Measurements from ENCODE around the gene BCLAF3. TPM values are rescaled to one million over a fixed set of nuclear protein-coding genes. Genes with fewer than 3 reads are reported as not detected.

The BCLAF3 gene
- total RNA-seq, 1 donor from 2014 or later: 11.8 TPM

- Histone ChIP-seq H3K4me1 (no peaks in the 10 kb centered on the region), H3K4me3 (no peak overlapping the region), H3K27ac (no peak overlapping the region), H3K36me3 (no peaks in the 10 kb centered on the region), H3K27me3 (no peaks in the 10 kb centered on the region), H3K9me3 (no peaks in the 10 kb centered on the region)
- TF ChIP-seq POLR2A (IDR thresholded peaks at IDR 0.05): no peak
- TF ChIP-seq POLR2AphosphoS5 (IDR thresholded peaks at IDR 0.05; ENCODE audit: insufficient read depth in 1 of 2, low read depth in 1 of 2): no peak
- TF ChIP-seq, protein P1, sequence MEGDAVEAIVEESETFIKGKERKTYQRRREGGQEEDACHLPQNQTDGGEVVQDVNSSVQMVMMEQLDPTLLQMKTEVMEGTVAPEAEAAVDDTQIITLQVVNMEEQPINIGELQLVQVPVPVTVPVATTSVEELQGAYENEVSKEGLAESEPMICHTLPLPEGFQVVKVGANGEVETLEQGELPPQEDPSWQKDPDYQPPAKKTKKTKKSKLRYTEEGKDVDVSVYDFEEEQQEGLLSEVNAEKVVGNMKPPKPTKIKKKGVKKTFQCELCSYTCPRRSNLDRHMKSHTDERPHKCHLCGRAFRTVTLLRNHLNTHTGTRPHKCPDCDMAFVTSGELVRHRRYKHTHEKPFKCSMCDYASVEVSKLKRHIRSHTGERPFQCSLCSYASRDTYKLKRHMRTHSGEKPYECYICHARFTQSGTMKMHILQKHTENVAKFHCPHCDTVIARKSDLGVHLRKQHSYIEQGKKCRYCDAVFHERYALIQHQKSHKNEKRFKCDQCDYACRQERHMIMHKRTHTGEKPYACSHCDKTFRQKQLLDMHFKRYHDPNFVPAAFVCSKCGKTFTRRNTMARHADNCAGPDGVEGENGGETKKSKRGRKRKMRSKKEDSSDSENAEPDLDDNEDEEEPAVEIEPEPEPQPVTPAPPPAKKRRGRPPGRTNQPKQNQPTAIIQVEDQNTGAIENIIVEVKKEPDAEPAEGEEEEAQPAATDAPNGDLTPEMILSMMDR (IDR thresholded peaks at IDR 0.05): no peak
- intact Hi-C loops (cut with DNase I): no loop called here
- no peak for DNase-seq (ENCODE audit: extremely low spot score in 2 of 2)
These were observed 26.7 kb downstream of the BCLAF3 start for GRCh38 chrX:19964017-19964710.

GRCh38 chrX:19960913-19961312, 29.9 kb downstream of the BCLAF3 start:
- no peaks in the 10 kb centered on the region for H3K36me3 ChIP-seq
- H3K9me3 ChIP-seq: no peaks in the 10 kb centered on the region
- no peak overlapping the region for H3K27ac ChIP-seq
- H3K27me3 ChIP-seq: no peaks in the 10 kb centered on the region
- intact Hi-C loops (cut with DNase I): no loop called here
- DNase-seq (ENCODE audit: extremely low spot score in 2 of 2): no peak
- H3K4me1 ChIP-seq: no peaks in the 10 kb centered on the region
- TF ChIP-seq POLR2AphosphoS5 (IDR thresholded peaks at IDR 0.05; ENCODE audit: insufficient read depth in 1 of 2, low read depth in 1 of 2): no peak
- TF ChIP-seq, protein P1 (IDR thresholded peaks at IDR 0.05): no peak
- no peak for TF ChIP-seq POLR2A (IDR thresholded peaks at IDR 0.05)
- H3K4me3 ChIP-seq: no peak overlapping the region

DNA sequence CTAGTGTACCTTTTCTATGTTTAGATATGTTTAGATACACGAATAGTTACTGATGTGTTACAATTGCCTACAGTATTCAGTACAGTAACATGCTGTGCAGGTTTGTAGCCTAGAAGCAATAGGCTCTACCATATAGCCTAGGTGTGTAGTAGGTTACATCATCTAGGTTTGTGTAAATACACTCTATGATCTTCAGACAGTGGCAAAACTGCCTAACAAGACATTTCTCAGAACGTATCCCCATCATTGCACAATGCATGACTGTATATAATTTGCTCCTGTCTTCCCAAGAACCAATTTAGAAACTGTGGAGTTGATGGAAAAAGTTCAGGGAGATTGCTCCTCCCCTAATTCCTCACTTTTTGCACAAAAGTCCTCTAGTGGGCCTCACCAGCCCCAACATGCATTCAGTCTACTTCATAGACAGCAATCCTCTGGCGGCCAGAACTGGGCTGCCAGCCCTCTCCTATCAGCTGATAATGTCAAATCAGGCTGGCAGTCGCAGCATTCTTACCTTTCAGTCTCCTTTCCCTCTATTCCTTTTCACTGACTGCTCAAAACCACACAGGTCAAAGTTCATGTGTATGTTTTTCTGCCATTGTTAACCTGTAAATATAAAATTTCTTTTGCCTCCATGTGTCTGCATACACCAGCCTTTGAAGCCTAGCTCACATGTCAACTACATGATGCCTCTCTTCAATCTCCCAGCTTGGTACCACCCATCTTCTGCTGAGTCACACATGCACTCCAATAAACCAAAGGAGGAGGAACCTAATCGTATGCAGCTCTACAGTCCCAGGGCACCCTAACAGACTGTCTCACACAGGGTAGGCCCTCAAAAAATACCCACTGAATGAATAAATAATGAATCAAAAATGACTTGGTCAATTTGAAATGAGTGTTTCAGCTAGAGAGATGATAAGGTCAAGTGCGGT, 32.0 kb downstream of the BCLAF3 start:
- TF ChIP-seq, protein P1 (IDR thresholded peaks at IDR 0.05): no peak
- no peak for TF ChIP-seq POLR2A (IDR thresholded peaks at IDR 0.05)
- TF ChIP-seq POLR2AphosphoS5 (IDR thresholded peaks at IDR 0.05; ENCODE audit: insufficient read depth in 1 of 2, low read depth in 1 of 2): no peak
- Histone ChIP-seq H3K27me3 (no peaks in the 10 kb centered on the region), H3K9me3 (no peaks in the 10 kb centered on the region), H3K4me3 (no peak overlapping the region), H3K36me3 (no peaks in the 10 kb centered on the region), H3K27ac (no peak overlapping the region), H3K4me1 (no peaks in the 10 kb centered on the region)
- intact Hi-C loops (cut with DNase I): no loop called here
- no peak for DNase-seq (ENCODE audit: extremely low spot score in 2 of 2)

DNA sequence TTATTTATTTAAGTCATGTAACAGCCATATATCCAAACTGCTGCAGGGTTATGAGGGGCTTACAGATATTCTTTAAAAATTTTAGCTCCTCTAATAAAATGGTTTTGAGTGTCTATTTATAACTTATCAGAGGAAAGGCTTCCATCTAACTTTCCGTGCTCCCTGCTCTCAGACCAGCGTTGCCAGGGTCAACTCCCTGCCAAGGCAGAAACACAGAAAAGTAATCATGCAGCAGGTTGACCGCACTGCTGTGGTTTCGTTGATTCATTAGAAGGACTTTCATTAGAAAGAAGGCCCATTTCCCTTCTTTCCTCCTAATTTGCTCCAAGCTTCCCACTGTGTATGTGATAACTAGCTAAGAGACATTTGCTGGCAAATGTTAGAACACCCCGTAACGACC, 33.9 kb downstream of the BCLAF3 start:
- Histone ChIP-seq H3K27ac (no peak overlapping the region), H3K36me3 (no peaks in the 10 kb centered on the region), H3K27me3 (no peaks in the 10 kb centered on the region), H3K4me3 (no peak overlapping the region), H3K9me3 (no peaks in the 10 kb centered on the region), H3K4me1 (no peaks in the 10 kb centered on the region)
- TF ChIP-seq POLR2A (IDR thresholded peaks at IDR 0.05) (no peak), POLR2AphosphoS5 (IDR thresholded peaks at IDR 0.05; ENCODE audit: insufficient read depth in 1 of 2, low read depth in 1 of 2) (no peak)
- TF ChIP-seq, protein P1 (IDR thresholded peaks at IDR 0.05): no peak
- intact Hi-C loops (cut with DNase I): no loop called here
- no peak for DNase-seq (ENCODE audit: extremely low spot score in 2 of 2)
